ENCODE data around the gene UPP2. TPM values are rescaled to one million over a fixed set of nuclear protein-coding genes. Genes with fewer than 3 reads are reported as not detected.

UPP2 gene
- total RNA-seq, 1 experiment from 2014 or later = not detected

Other genes with a start within 250 kb of the UPP2 start
- 6.7 and 9.0 TPM in 2 replicates for gene ACVR1, start 225.5 kb upstream of the UPP2 start, total RNA-seq (2014; rRNA removed)

Measured in PC-3 (cell line).